ENCODE data around the gene MCF2L.

DNA sequence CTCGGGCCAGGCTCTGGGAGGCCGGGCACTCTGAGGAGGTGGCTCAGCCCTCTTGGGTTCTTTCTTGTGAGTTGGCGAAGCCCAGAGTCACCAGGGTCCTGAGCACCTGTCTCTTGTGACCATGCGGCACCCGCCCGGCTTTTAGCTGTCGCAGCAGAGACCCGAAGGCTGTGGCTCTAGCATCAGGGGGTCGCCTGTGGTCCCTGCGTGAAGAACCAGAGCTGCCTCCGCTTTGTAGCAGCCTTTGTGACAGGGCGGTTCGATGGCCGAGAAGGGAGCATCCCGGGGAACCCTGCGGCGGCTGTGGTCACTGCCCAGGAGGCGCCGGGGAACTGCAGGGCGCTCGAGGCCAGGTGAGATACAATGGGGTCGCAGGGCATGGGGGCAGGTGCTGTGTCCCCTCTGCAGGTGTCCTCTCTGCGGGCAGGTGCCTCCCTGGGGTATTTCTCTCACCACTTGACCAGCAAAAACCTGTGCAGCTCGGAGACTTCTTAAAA is 10.4 kb downstream of the MCF2L start:
- TF ChIP-seq CTCF (IDR thresholded peaks at IDR 0.05; ENCODE audit: low read length) (no peak), EZH2phosphoT487 (IDR thresholded peaks at IDR 0.05; ENCODE audit: low read length) (no peak), EZH2 (optimal IDR thresholded peaks at IDR 0.05; ENCODE audit: low read depth, low read length) (no peak)
